ENCODE data around the gene RTP5. TPM values are rescaled to one million over a fixed set of nuclear protein-coding genes. Genes with fewer than 3 reads are reported as not detected.

RTP5 gene
- total RNA-seq, 4 donors from 2014 or later, result 0.33 TPM; not detected in 3

DNA sequence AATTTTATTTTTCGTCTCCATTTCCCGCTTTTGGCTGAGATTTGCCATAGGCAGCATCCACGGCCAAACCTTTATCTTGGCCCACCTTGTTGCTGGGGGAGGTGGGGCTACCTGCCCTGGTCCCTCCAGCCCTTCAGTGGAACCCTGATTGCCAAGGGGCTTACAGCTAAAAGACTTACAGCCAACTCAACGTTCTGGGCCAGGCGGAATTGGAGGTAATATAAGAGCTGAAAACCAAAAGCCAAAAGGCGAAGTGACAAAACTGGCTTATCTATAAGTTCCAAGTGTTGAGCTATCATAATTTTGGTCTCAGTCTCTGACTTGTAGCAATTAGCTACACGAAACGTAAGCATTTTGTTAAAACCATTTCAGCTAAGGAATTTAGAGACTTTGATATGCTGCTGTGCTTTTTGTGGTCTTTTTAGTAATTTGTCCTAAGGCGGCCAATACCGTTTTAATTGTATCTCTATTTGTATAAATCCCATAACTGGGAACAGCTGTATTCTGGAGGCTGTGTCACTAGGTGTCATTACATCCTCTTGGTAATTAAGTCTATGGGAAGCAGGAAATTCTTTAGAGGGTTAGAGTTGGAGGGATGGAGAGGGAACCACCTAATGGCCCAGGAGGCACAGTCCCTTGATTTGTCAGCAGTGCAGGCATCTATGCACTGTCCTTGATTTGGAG lies 34.9 kb upstream of the RTP5 start:
- no peak for TF ChIP-seq CTCF (IDR thresholded peaks at IDR 0.05; ENCODE audit: low read depth)

GRCh38 chr2:241835611-241836010 lies 33.9 kb upstream of the RTP5 start:
- TF ChIP-seq CTCF (IDR thresholded peaks at IDR 0.05; ENCODE audit: low read depth), result no peak

GRCh38 chr2:241836292-241836691 lies 33.2 kb upstream of the RTP5 start:
- no peak for TF ChIP-seq CTCF (IDR thresholded peaks at IDR 0.05; ENCODE audit: low read depth)

DNA sequence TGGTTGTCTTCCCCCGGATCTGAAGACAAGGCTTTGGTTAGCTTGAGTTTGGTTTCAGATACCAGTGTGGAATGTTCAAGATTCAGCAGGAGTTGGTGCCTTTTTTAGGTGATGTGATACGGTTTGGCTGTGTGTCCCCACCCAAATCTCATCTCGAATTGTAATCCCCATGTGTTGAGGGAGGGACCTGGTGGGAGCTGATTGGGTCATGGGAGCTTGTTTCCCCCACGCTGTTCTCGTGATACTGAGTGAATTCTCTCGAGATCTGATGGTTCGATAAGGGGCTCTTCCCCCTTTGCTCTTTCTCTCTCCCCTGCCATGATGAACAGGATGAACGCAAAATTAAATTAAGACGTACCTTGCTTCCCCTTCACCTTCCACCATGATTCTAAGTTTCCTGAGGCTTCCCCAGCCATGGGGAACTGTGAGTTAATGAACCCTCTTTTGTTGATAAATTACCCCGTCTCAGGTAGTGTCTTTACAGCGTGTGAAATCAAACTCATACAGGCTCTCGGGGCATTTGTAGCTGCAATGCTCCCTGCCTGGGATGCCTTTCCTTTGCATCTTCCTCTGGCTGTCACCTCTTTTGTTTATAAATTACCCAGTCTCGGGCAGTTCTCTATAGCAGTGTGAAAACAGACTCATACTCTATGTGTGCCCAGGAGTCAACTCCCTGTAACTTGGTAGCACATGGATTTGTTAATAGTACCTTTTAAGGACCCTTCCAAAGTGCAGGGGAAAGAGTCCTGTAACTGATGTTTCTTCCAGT lies 32.1 kb upstream of the RTP5 start:
- no peak for TF ChIP-seq CTCF (IDR thresholded peaks at IDR 0.05; ENCODE audit: low read depth)

DNA sequence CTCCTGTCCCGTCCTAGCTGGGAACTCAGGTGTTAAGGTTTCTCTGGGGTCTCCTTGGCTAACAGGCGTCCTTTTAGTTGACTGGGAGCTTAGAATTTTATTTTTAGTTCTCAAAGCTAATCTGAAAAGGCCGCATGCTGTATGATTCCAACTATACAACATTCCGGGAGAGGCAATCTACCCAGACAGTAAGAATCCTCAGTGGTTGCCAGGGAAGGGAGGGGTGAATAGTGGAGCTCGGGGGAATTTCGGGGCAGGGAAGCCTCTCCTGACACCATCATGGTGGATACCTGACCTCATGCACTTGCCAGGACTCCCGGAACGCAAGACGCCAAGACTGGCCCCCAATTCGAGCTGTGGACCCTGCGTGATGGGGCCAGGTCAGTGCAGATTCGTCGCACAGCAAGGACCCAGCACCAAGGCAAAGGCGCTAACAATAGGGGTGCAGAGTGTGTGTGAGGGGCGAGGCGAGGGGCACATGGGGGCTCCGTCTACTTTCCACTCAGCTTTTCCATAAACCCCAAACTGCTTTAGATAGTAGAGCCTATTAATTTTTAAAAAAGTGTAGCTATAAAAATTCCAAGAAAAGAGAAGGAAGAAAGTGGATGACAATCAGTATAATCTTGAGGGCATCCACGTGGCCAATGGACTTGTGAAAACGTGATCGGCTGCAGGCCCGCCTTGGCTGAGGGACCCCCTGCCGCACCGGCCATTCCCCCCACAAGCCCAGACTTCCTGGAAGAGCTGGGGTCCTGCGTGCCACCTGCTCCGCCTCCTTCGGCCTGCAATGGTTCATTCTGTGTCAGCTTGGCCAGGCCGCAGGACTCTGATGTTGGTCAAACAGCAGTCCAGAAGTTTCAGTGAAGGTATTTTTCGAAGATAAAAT lies 28.1 kb upstream of the RTP5 start:
- TF ChIP-seq CTCF (IDR thresholded peaks at IDR 0.05; ENCODE audit: low read depth), result no peak

- no peak for TF ChIP-seq CTCF (IDR thresholded peaks at IDR 0.05; ENCODE audit: low read depth)
These were observed 27.5 kb upstream of the RTP5 start for GRCh38 chr2:241842067-241842415.

All from subcutaneous adipose tissue (tissue), 4 donors.